ENCODE measurements around the gene IGF1.

IGF1 gene

DNA sequence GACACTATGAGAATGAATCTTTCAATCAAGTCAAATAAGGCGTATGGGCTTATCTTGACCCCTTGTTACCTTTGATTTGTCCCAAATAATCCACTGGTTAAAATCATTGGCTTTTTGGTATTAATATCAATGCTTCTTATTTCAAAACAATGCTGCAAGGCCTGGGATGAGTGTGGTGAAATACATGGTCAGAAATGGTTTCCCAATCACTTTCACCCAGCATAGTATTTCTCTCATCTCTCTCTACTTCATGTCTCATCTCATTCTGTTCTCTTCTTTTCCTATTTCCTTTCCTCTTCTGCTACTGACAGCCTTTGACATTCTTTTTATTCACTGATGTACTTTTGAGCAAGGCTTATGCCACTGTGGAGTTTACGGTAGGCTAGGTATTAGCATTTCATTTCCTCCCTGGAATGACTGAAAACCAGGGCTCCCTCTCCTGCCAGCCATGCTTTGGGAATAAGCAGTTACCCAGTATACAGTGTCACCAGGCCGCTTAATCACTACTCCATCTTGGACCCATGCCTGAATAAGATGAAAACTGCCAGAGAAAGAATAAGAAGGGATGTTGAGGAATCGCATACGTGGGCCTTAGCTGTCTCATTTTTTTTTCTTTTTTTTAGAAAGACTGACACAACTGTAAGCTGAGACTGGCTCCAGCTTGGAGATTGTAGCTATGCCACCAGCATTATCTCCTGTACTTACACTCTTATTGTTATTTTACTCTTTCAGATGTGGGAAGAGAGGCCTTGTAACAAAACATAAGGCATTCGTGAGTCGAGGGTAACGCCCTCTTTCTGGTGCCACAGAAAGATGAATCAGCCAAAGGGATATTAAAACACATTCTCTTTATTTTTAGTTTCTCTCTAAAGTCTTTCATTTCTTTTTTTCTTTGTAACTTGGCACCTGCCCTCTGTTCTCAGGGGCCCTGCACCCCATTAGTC, 53.5 kb downstream of the IGF1 start:
- DNase-seq (ENCODE audit: low read depth), result no peak

DNA sequence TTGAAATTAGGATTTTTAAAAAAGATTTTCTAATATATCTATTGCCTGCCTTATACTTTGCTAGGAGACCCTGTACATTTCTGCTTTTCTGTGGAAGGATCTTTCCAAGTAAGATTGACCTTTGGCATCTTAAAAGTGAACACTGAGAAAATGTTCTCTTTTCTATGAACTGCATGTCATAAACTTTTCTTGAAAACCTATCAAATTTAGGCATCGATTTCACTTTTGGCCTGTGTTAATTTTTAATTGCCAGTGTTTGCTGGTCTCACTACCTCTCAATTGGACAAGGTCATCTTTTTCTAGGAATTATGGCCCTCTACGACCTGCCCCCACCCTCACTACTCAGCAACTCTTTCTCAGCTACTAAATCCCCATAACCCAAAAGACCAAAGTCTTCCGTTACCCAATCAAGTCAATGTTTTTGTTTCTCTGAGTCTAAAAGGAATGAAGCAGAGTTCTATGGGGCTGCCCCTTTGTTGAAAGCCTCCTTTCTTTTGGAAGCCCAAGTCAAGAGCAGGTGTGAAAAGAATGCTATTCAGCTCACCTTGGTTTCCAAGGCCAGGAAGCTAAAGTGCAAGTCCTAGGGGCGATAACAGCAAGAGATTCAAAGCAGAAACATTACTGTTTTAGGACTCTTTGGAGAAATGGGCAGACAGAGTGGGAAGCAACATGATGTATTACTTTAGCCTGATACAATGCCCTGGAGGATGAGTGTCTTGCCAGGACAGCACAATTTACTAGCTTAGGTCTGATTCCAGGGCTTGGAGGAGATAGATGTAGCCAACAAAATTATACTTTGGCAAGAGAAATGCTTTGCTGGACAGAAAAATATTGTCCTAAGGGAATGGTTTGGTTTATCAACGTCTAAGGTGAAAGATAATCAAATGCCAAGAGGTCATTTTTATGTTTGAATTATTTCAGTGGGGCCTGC, 55.0 kb downstream of the IGF1 start:
- DNase-seq (ENCODE audit: low read depth), result no peak

DNA sequence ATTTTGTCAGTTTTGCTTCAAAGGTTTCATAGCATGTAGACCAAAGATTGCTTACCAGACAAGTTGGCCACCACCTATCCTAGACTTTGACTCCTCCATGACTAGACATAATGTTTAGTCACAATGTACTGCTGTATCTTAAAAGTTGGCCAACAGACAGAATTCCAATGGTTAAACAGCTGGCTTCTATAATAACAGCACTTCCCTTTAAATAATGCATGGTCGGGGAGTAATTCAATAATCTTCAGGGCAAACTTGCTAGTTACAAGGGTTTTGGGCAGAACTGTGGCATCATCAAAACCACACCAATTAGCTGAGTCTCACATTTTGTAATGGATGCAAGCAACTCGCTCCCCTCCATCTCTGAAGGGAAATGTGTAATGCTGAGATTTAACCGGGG, 56.9 kb downstream of the IGF1 start:
- DNase-seq (ENCODE audit: low read depth), result no peak

DNA sequence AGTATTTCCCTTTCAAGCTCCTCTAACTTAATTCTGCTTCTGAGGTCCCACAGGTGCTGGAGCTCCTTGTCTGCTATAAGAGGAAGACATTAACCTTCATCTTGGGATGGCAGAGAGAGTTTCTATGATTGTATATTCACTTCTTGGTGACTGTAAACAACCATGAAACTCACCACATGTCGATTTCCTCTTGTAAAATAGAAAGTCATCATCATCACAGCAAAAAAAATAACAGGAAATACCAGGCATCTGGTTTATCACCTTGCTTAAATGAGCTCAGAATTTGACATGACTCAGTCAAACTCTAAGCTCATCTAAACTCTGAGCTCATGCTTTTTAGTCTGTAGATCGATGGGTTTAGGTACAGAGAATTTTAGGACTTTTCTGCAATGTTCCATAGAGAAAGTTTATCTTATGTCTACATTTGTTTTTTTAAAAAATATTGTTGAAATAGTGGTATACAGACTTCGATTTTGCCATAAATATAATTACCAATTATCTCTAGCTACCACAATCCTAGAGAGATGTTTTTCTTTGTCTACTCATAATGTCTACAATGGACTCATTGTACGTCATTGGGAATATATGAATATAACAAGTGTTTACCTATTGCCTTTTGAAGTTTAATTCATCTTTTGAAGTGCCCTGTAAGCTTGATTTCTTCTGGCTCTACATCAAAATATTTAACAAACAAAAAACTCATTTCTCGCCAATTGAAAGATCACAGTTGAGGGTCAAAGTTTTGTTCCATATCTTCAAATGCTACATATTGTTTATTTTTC, 58.4 kb downstream of the IGF1 start:
- no peak for DNase-seq (ENCODE audit: low read depth)

DNA sequence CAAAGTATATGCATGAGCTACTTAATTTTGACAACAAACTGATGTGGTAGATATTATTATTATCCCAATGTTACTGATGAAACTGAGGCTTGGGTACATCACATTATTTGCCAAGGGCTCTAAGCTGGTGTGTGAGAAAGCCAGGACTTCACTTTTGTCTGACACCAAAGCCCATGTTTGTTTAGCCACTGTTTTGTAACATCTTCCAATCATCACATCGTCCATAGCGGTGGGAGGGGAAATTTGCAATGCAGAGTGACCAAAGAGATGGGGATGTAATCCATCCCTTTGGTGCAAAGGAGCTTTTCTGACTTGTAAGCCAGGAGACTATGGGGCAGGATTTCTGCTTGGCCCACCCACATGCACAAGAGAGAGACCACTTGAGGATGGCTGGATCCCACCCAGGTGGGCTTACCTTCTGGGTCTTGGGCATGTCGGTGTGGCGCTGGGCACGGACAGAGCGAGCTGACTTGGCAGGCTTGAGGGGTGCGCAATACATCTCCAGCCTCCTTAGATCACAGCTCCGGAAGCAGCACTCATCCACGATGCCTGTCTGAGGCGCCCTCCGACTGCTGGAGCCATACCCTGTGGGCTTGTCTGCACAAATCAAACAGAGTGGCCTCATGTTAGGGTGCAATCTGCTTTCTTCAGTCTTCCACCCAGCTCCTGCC, 61.1 kb downstream of the IGF1 start:
- no peak for DNase-seq (ENCODE audit: low read depth)

DNA sequence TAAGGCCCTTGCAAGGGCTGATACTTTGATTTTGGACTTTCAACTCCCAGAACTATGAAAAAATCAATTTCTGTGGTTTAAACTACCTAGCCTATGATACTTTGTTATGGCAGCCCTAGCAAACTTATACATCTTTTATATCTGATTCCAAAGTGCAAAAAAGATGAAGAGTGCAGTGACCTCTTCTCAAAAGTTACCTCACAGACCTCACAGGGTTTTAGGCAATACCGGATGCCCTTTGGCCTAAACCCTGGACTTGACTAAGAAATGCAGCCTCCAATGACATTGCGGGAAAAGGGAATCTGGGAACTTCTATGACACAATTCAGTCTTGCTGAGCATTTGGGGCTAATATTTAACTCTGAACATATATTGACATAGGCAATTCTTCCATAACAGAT, 63.3 kb downstream of the IGF1 start:
- no peak for DNase-seq (ENCODE audit: low read depth)

DNA sequence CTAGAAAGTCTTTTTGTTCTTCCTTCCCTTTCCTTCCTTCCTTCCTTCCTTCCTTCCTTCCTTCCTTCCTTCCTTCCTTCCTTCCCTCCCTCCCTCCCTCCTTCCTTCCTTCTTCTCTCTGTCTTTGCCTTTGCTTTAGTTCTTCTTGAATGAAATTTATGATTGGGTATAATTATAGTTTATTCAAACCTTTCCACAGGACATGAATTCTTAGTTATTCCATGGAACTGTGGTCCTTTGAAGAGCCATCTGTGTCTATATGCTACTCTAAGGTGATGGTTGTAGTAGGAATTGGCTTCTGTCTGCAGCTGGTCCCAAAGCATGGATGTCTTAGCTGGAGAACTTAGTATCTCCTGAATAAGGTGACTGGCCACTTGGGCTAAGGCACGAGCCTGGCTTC, 64.8 kb downstream of the IGF1 start:
- DNase-seq (ENCODE audit: low read depth), result no peak

DNA sequence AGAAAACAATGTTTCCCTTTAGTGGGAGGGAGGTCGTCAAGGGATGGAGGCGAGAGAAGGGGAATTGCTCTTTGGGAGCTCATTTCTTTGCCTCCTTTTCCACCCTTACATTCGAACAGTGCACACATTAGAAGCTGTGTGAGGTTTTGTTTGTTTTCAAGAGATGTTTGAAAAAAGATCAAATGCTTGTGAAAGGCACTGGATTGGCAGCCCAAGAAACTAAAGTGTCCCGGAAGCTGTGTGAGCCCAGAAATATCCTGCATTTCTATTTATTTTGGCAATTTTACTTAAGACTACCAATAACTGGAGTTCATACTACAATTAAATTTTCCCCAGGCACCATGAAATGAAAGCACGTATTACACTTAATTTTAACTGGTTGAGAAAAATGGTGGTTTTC, 67.0 kb downstream of the IGF1 start:
- DNase-seq (ENCODE audit: low read depth), result no peak

DNA sequence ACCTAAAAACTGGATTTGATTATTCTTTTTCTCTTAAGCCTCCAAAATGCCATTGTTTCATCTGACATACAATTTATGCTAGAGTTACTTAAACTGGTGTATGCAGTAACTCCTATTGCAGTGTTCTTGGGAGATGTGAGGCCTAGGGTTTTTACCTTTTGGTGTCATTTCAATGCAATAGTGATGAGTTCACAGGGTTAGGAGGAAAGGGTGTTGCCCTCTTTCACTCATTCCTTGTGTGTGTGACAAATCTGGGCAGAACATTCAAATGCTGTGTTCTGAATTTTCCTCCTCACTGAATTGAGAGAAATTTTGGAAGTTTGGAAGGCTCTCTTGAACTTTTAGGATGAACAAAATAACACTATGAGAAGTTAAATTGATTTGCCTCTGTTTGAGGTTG, 69.9 kb downstream of the IGF1 start:
- no peak for DNase-seq (ENCODE audit: low read depth)

DNA sequence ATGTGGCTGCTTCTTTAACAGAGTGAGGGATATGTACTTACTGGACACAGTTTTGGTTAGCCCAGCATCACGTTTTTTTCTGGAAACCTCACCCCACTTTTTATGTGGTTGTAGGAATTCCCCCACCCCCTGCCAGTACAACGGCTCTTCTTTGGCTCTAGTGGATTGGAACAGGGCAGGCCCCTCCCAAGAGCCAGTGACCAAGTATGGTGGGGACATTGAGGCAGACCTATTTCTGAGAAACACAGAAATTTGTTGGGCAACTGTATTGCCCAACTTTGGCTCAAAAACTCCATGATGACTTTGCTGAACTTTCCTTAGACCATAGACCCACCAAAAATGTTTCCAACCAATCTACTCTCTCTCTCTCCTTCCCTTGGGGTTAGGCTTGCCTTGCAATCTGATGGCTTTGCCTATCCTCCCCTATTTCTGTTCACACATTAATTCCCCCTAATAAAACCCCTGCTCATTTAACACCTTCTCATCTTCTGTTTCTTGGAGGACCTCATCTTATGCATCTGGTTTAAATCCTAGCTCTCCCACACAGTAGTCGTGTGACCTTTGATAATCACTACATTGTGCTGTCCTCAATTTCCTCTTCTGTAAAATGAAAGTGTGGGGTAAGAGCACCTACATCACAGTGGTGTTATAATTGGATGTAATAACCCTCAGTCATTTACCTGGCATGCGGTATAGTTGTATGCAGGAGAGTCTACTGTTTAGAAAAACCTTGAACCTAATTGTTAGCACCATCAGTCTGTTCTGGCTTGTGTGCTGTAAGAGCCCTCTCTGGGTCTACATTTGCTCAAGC, 71.7 kb downstream of the IGF1 start:
- DNase-seq (ENCODE audit: low read depth), result no peak

DNA sequence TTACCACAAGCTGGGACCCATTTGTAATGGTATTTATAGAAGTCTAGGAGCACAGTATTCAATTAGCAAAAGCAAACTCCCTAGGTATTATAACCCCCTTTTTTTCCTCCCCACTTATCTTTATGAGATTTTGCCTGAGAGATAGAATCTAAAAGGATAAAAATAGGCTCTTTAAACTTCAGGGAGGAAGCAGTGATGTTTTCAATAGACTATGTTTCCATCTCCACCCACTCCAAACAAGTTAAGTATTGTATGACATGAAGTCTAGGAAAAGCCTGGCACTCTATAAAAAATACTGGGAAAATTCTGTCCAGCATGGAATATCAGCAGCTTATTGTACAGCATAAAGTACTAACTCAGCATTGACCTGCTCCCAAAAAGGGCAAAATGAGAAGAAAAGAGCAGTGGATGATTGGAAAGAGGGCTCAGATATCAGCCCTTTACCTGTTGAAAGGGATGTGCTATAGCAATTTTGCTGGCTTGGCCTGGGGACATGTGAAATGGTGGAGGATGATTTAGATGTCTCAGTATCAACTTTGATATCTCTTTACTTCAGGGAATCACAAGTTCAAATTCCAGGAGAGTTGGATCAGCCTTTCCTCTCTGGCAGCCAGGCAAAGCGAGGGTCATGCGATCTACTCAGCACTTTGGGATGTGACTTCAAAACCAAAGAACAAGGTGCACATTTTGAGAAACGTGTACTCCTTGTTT, 72.4 kb downstream of the IGF1 start:
- DNase-seq (ENCODE audit: low read depth), result no peak

DNA sequence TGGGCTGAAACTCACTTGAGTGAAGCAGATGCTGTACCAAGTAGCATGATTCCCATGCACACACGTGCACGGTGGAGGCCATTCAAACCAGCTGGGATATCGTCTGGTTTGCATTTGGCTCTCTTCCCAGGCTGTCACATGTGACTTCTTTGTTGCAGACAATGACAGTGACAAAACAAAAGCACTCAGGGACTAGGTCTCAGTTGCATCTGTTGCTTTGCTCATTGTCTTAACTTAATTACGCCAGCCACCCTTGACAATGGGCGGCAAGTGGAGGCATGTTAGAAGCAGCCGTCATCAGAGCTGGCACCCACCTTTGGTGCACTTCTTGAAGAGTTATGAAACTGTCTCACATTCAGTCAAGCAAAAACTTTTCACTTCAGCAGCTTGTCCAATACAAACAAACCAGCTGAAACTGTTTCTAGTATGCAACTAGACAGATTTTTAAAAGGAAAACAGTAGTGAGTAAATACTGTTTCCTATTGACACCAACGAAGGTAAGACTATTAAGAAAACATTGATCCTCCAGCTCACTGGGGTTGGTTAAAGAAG, 74.3 kb downstream of the IGF1 start:
- no peak for DNase-seq (ENCODE audit: low read depth)

DNA sequence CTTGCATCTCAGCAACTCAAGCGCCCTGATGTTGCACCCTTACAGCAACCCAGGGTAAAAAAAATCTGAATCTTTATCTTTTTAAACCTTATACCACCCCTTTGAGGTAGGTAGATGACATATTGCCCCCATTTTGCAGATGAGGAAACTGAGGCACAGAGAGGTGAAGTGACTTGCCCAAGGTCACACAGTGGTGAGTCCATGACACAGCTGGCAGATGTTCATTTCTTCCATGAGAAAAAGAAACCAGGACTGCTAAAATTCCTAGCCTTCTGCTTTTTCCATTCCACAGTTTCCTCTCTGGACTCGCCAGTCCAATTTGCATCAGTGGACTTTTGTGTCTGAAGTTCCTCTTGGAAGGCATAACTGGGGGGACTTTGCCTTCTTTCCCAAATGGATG, 79.3 kb downstream of the IGF1 start:
- no peak for DNase-seq (ENCODE audit: low read depth)

DNA sequence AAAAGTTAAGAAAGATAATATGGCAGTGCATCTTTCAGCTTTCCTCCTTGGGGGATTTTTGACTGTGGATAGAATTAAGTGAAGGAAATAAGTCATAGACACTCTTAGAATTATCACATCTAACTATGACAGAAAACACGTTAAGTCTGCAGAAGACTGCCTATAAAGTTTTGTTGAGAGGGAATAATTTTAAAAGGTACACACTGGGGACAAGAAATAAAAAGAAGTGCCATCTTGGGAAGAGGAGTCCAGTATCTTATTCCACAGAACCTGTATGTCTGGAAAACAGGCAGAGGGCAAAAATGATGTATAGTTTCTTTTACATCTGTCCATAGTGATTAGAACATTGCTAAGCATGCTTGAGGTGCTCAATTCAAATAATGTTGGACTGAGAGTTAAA, 80.7 kb downstream of the IGF1 start:
- DNase-seq (ENCODE audit: low read depth), result no peak

DNA sequence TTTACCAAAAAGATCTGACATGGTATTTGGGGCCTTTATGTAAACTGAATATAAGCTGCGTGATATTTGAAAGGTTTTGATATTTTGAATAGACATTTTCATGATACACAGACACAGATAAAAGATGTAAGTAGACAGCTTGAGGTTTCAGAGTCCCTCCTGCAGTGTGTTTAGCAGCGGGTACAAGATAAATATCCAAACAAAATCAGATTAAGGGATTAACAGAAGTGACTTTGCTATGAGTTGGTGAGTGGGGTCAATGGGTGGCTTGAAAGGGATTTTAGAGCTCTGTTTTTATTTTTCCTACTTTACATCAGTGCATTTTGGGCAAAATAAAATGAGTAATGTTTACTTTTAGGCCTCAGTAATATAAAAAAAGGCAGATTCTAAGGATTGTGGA, 84.1 kb downstream of the IGF1 start:
- no peak for DNase-seq (ENCODE audit: low read depth)

DNA sequence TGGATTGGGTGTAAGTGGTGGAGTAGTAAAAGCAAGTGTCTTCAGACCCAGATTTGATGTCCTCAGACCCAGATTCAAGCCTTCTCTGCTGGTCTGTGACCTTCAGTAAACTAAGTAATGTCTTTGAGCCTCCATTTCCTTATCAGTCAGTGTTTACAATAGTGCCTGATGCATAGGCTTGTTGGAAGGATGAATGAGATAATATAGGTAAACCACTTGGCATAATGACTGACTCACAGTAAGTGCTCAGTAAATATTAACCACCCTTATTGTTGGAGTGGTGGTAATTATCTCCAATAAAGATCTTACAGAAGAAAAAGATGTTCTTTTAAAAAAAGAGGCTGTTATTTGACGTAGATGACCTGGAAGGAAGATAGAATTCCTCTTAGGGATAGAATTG, 86.2 kb downstream of the IGF1 start:
- no peak for DNase-seq (ENCODE audit: low read depth)

DNA sequence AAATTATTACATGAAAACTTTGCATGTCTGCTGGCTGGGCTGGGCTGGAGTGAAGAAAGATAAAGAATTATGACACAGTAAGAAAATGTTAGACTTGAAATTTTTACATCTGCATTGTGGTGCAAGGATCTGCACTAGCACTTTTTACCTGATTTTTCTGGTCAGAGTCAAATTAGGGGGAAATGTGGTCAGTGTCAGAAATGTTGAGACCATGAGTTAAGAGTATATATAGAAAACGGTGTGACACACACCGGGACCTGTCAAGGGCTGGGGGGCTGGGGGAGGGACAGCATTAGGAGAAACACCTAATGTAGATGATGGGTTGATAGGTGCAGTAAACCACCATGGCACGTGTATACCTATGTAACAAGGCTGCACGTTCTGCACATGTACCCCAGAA, 90.3 kb downstream of the IGF1 start:
- no peak for DNase-seq (ENCODE audit: low read depth)

DNA sequence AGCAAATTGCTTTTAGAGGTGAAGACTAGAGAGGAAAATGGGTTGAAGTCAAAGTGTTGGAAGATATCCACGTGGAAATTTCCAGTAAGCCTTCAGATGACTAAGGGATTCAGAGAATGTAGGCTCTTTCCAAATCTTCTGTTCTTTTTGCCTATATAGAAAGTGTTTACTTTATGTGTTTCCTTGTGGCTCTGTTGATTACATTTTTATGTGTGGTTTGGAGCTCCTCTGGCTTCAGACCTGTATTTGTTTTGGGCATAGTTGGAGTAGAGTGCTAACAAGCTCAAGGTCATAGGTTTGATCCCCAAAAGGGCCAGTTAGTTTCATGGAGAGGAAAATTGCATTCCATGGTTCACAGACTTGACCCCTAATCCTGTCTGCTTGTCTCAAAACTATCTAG, 91.9 kb downstream of the IGF1 start:
- no peak for DNase-seq (ENCODE audit: low read depth)

DNA sequence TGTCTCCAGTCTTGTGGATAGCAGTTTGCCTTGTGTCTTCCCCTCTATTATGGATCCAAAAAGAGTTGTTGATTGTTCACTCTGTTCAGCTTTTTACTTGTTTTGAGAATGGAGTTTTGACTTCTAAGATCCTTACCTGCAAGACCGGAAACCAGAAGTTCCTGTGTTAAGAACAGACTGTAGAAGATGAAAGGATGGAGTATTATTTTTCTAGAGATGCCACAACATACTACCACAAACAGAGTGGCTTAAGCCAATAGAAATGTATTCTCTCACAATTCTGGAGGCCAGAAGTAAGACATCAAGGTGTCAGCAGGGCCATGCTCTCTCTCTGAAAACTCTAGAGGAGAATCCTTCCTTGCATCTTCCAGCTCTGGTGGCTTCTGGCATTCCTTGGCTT, 95.0 kb downstream of the IGF1 start:
- no peak for DNase-seq (ENCODE audit: low read depth)
